SK-N-SH treated with all-trans-retinoic acid at 6 μM for 48 hours (cell line): Measurements from ENCODE around the gene RAB38.

Experiments used
- ATAC-seq: fragments of 200-7000 bp; cut with Tn5 transposase; 3 replicates; pipeline ENCODE4 v1.9.1; 2020; ENCODE audit warnings: mild to moderate bottlenecking, moderate library complexity
- ARNTL ChIP-seq: fragments of 450-650 bp; formaldehyde crosslinking; IDR thresholded peaks from 2 replicates; pipeline ENCODE4 v1.5.0; 2020; ENCODE audit warnings: low read depth, mild to moderate bottlenecking, moderate library complexity, borderline replicate concordance
- BACH2 ChIP-seq: fragments of 250-450 bp; sonication (Bioruptor Pico); IDR thresholded peaks from 2 replicates; pipeline ENCODE4 v1.9.0; 2021; ENCODE audit warnings: mild to moderate bottlenecking, borderline replicate concordance
- CREB5 ChIP-seq: fragments of 250-450 bp; sonication (Bioruptor Pico); IDR thresholded peaks from 2 replicates; pipeline ENCODE4 v1.5.1; 2020; ENCODE audit warnings: low read depth, mild to moderate bottlenecking, moderate library complexity
- CSDC2 ChIP-seq: fragments of 250-450 bp; sonication (Bioruptor Pico); IDR thresholded peaks from 2 replicates; pipeline ENCODE4 v1.5.0; 2020; ENCODE audit warnings: mild to moderate bottlenecking, moderate library complexity
- ESRRG ChIP-seq: fragments of 250-450 bp; sonication (Bioruptor Pico); IDR thresholded peaks from 2 replicates; pipeline ENCODE4 v1.6.1; 2021; ENCODE audit warnings: mild to moderate bottlenecking
- GLIS3 ChIP-seq: fragments of 250-450 bp; sonication (Bioruptor Pico); IDR thresholded peaks from 2 replicates; pipeline ENCODE4 v1.5.0; 2020; ENCODE audit warnings: mild to moderate bottlenecking, moderate library complexity
- ISL1 ChIP-seq: fragments of 250-450 bp; sonication (Bioruptor Pico); IDR thresholded peaks from 2 replicates; pipeline ENCODE4 v2.1.2; 2022; ENCODE audit warnings: mild to moderate bottlenecking, moderate library complexity
- OSR1 ChIP-seq: fragments of 250-450 bp; sonication (Bioruptor Pico); IDR thresholded peaks from 2 replicates; pipeline ENCODE4 v1.8.0; 2022; ENCODE audit warnings: moderate library complexity, mild to moderate bottlenecking, inconsistent platforms
- RARB ChIP-seq: fragments of 250-450 bp; sonication (Bioruptor Pico); IDR thresholded peaks from 2 replicates; pipeline ENCODE4 v1.8.0; 2021; ENCODE audit warnings: mild to moderate bottlenecking, moderate library complexity
- SNAI2 ChIP-seq: fragments of 250-450 bp; sonication (Bioruptor Pico); IDR thresholded peaks from 2 replicates; pipeline ENCODE4 v1.5.0; 2020; ENCODE audit warnings: mild to moderate bottlenecking, moderate library complexity
- TOX ChIP-seq: fragments of 250-450 bp; sonication (Bioruptor Pico); IDR thresholded peaks from 2 replicates; pipeline ENCODE4 v1.8.0; 2021; ENCODE audit warnings: mild to moderate bottlenecking, moderate library complexity, borderline replicate concordance
- ZC3H10 ChIP-seq: fragments of 250-450 bp; sonication (Bioruptor Pico); IDR thresholded peaks from 2 replicates; pipeline ENCODE4 v1.5.1; 2021; ENCODE audit warnings: mild to moderate bottlenecking, moderate library complexity
- ZFP3 ChIP-seq: fragments of 250-450 bp; sonication (Bioruptor Pico); IDR thresholded peaks from 2 replicates; pipeline ENCODE4 v1.5.0; 2020; ENCODE audit warnings: mild to moderate bottlenecking, moderate library complexity
- ZNF565 ChIP-seq: fragments of 450-650 bp; formaldehyde crosslinking; conservative IDR thresholded peaks from 2 replicates; pipeline ENCODE4 v1.5.0; 2020; ENCODE audit warnings: low read depth, mild to moderate bottlenecking, moderate library complexity
- ZNF70 ChIP-seq: fragments of 450-650 bp; formaldehyde crosslinking; IDR thresholded peaks from 2 replicates; pipeline ENCODE4 v1.5.0; 2020; ENCODE audit warnings: mild to moderate bottlenecking, moderate library complexity
- ZNF8 ChIP-seq: fragments of 450-650 bp; formaldehyde crosslinking; IDR thresholded peaks from 2 replicates; pipeline ENCODE4 v1.5.0; 2020; ENCODE audit warnings: mild to moderate bottlenecking, moderate library complexity
- TF ChIP-seq, protein P1 (sequence below): fragments of 250-450 bp; sonication (Bioruptor Pico); IDR thresholded peaks from 2 replicates; pipeline ENCODE4 v1.5.0; 2020; ENCODE audit warnings: mild to moderate bottlenecking, moderate library complexity
- TF ChIP-seq, protein P2 (sequence below): fragments of 250-450 bp; sonication (Bioruptor Pico); IDR thresholded peaks from 2 replicates; pipeline ENCODE4 v1.5.1; 2021; ENCODE audit warnings: mild to moderate bottlenecking, moderate library complexity

The RAB38 gene

GRCh38 chr11:88131764-88132470 lies 43.3 kb downstream of the RAB38 start:
- no peak for ATAC-seq
- no peak for TF ChIP-seq BACH2 (CRISPR knock-in tag)
- no peak for TF ChIP-seq GLIS3
- no peak for TF ChIP-seq ZNF8 (CRISPR knock-in tag)
- TF ChIP-seq ESRRG = no peak
- no peak for TF ChIP-seq SNAI2 (CRISPR knock-in tag)
- no peak for TF ChIP-seq TOX (CRISPR knock-in tag)
- no peak for TF ChIP-seq ARNTL (CRISPR knock-in tag)
- TF ChIP-seq CREB5 = no peak
- TF ChIP-seq ZC3H10 = no peak
- TF ChIP-seq ISL1 (CRISPR knock-in tag) = no peak
- TF ChIP-seq, protein P1, sequence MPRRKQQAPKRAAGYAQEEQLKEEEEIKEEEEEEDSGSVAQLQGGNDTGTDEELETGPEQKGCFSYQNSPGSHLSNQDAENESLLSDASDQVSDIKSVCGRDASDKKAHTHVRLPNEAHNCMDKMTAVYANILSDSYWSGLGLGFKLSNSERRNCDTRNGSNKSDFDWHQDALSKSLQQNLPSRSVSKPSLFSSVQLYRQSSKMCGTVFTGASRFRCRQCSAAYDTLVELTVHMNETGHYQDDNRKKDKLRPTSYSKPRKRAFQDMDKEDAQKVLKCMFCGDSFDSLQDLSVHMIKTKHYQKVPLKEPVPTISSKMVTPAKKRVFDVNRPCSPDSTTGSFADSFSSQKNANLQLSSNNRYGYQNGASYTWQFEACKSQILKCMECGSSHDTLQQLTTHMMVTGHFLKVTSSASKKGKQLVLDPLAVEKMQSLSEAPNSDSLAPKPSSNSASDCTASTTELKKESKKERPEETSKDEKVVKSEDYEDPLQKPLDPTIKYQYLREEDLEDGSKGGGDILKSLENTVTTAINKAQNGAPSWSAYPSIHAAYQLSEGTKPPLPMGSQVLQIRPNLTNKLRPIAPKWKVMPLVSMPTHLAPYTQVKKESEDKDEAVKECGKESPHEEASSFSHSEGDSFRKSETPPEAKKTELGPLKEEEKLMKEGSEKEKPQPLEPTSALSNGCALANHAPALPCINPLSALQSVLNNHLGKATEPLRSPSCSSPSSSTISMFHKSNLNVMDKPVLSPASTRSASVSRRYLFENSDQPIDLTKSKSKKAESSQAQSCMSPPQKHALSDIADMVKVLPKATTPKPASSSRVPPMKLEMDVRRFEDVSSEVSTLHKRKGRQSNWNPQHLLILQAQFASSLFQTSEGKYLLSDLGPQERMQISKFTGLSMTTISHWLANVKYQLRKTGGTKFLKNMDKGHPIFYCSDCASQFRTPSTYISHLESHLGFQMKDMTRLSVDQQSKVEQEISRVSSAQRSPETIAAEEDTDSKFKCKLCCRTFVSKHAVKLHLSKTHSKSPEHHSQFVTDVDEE (CRISPR knock-in tag) = no peak

GRCh38 chr11:88122956-88123355 lies 52.3 kb downstream of the RAB38 start:
- no peak for ATAC-seq
- TF ChIP-seq, protein P1 (CRISPR knock-in tag) = no peak
- no peak for TF ChIP-seq ZNF70 (CRISPR knock-in tag)
- TF ChIP-seq GLIS3 = no peak
- no peak for TF ChIP-seq RARB
- TF ChIP-seq TOX (CRISPR knock-in tag) = no peak
- TF ChIP-seq ARNTL (CRISPR knock-in tag) = no peak
- no peak for TF ChIP-seq ZNF565 (CRISPR knock-in tag)
- no peak for TF ChIP-seq BACH2 (CRISPR knock-in tag)
- no peak for TF ChIP-seq OSR1

DNA sequence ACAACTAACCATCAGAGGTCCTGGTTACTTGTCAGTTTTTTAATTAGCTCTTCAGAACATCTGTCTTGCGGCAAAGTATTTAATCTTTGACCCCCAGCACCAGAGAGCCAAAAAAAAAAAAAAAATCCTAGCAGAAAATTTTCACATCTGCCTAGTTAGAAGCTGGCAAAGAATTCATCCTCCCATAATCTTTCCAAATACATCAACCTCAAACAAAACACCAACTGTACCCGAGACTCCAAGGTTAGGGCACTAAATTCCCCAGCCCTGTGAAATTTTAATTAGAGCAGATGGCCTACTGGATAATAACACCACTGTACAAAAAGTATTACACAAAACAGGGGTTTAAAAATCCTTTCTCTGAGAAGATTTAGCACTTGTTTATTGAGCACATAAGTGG lies 55.7 kb downstream of the RAB38 start:
- no peak for ATAC-seq
- TF ChIP-seq ISL1 (CRISPR knock-in tag) (no peak), ARNTL (CRISPR knock-in tag) (no peak), CSDC2 (CRISPR knock-in tag) (no peak)
- TF ChIP-seq, protein P2, sequence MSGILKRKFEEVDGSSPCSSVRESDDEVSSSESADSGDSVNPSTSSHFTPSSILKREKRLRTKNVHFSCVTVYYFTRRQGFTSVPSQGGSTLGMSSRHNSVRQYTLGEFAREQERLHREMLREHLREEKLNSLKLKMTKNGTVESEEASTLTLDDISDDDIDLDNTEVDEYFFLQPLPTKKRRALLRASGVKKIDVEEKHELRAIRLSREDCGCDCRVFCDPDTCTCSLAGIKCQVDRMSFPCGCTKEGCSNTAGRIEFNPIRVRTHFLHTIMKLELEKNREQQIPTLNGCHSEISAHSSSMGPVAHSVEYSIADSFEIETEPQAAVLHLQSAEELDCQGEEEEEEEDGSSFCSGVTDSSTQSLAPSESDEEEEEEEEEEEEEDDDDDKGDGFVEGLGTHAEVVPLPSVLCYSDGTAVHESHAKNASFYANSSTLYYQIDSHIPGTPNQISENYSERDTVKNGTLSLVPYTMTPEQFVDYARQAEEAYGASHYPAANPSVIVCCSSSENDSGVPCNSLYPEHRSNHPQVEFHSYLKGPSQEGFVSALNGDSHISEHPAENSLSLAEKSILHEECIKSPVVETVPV (CRISPR knock-in tag) = no peak

GRCh38 chr11:88117281-88117858 lies 57.9 kb downstream of the RAB38 start:
- TF ChIP-seq ZFP3 (CRISPR knock-in tag) (no peak), ISL1 (CRISPR knock-in tag) (no peak), ZC3H10 (no peak), ZNF70 (CRISPR knock-in tag) (no peak)
- TF ChIP-seq, protein P2 (CRISPR knock-in tag) = no peak
- ATAC-seq = no peak
